Colonic mucosa (tissue), 4 donors: ENCODE data around the gene HYKK. TPM values are rescaled to one million over a fixed set of nuclear protein-coding genes. Genes with fewer than 3 reads are reported as not detected.
"Not testable (repeated sequence)": the region's sequence is repeated elsewhere in the genome, so short reads cannot be mapped to it uniquely, and the experiment has no call there.

ENCODE experiments used
- DNase-seq: peaks from one replicate; pipeline ENCODE4 v3.0.0-alpha.2; 2020
- H3K27ac ChIP-seq: fragments of 200-600 bp; one replicate; pipeline ENCODE4 v1.8.0; 2021
- H3K27me3 ChIP-seq: fragments of 200-600 bp; one replicate; pipeline ENCODE4 v1.8.0; 2021
- H3K36me3 ChIP-seq: fragments of 200-600 bp; one replicate; pipeline ENCODE4 v1.8.0; 2021
- H3K4me1 ChIP-seq: fragments of 200-600 bp; one replicate; pipeline ENCODE4 v1.8.0; 2021; ENCODE audit warnings: mild to moderate bottlenecking
- H3K4me3 ChIP-seq: fragments of 200-600 bp; one replicate; pipeline ENCODE4 v1.8.0; 2021
- H3K9ac ChIP-seq, 2 donors: one replicate each; pipeline ENCODE4 v1.7.0; 2013; ENCODE audit warnings: control low read depth in 2 of 2, low read depth in 2 of 2, low read length in 2 of 2
- H3K9me3 ChIP-seq: fragments of 200-600 bp; one replicate; pipeline ENCODE4 v1.8.0; 2021
- intact Hi-C: fragments of 100-400 bp; cut with DNase I; formaldehyde crosslinking; loops from one replicate; pipeline ENCODE4 v1.14.1; 2022
- total RNA-seq, 2 donors: library from RNA; stranded (reverse); fragmentation: NEBNext Ultra II Directional in 1 of 2; extraction: Animal tissue kit (Norgen Biotek cat#: 25700) in 1 of 2; gene quantifications; one replicate each; pipeline ENCODE4 v1.2.1, GENCODE V29; 2021
- TF ChIP-seq, protein P1 (sequence below): fragments of 200-600 bp; IDR thresholded peaks from one replicate; pipeline ENCODE4 v1.8.0; 2022; ENCODE audit warnings: antibody characterized with exemption, mild to moderate bottlenecking
- donor health status: healthy.
- donor health status: DM: no; HTN: no; CAD: no.
- donor health status: DM: no; HTN: no; CAD: no.

The HYKK gene
- total RNA-seq, 2 donors from 2014 or later = 7.2 to 7.6 TPM

DNA sequence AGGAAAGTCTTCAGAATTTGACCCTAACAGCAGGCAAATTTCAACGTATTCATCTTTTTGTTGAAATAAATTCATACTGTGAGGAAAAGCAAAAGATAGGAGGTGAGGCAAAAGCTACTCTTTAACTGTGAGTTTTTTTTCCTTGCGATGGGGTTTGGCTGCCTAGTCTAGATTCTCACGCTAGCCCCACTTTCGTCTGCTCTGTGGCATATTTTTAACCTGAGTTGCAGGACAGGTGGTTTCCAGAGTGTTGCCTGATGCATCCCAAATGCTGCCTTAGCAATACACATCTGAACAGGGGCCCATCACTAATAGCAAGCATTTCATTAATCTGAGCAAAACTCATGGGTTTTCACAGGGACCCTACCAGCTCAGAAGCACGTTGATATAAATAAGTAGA is 44.5 kb downstream of the HYKK start:
- no peaks in the 10 kb centered on the region for H3K4me1 ChIP-seq
- no peak overlapping the region for H3K9ac ChIP-seq
- intact Hi-C loops = no loop called here
- TF ChIP-seq, protein P1, sequence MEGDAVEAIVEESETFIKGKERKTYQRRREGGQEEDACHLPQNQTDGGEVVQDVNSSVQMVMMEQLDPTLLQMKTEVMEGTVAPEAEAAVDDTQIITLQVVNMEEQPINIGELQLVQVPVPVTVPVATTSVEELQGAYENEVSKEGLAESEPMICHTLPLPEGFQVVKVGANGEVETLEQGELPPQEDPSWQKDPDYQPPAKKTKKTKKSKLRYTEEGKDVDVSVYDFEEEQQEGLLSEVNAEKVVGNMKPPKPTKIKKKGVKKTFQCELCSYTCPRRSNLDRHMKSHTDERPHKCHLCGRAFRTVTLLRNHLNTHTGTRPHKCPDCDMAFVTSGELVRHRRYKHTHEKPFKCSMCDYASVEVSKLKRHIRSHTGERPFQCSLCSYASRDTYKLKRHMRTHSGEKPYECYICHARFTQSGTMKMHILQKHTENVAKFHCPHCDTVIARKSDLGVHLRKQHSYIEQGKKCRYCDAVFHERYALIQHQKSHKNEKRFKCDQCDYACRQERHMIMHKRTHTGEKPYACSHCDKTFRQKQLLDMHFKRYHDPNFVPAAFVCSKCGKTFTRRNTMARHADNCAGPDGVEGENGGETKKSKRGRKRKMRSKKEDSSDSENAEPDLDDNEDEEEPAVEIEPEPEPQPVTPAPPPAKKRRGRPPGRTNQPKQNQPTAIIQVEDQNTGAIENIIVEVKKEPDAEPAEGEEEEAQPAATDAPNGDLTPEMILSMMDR = no peak
- no peak for DNase-seq
- peaks cover 8% of the 10 kb centered on the region for H3K36me3 ChIP-seq
- no peak overlapping the region for H3K27ac ChIP-seq
- no peaks in the 10 kb centered on the region for H3K9me3 ChIP-seq
- no peaks in the 10 kb centered on the region for H3K27me3 ChIP-seq
- H3K4me3 ChIP-seq = no peak overlapping the region

DNA sequence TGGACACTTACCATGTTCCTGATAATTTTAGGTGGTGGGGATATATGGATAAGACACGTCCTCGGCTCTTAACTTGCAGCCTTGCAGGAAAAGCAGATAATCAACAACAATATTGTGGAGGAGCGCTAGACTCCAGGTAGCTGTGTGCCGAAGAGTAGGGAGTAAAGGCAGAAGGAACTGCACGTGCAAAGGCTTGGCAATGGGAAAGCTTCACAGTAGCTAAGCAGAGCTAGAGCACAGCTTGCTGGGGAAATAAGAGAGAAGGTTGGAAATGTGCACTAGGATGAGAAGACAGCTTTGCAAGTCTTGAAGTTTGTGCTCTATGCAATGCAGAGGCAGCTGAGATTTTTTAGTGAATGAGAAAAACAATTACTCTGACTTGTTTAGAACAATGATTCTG is 45.2 kb downstream of the HYKK start:
- TF ChIP-seq, protein P1 = no peak
- Histone ChIP-seq H3K9ac (no peak overlapping the region), H3K9me3 (no peaks in the 10 kb centered on the region), H3K27ac (no peak overlapping the region), H3K4me1 (no peaks in the 10 kb centered on the region), H3K27me3 (no peaks in the 10 kb centered on the region), H3K36me3 (peaks cover 1% of the 10 kb centered on the region), H3K4me3 (no peak overlapping the region)
- no peak for DNase-seq
- intact Hi-C loops = no loop called here

- intact Hi-C loops, H3K4me3 ChIP-seq, H3K9me3 ChIP-seq, H3K36me3 ChIP-seq, DNase-seq, H3K4me1 ChIP-seq, H3K9ac ChIP-seq, H3K27ac ChIP-seq, H3K27me3 ChIP-seq: not testable (repeated sequence)
These were observed 52.8 kb downstream of the HYKK start for GRCh38 chr15:78560201-78560600.

GRCh38 chr15:78561490-78561889 is 54.1 kb downstream of the HYKK start:
- no peaks in the 10 kb centered on the region for H3K4me1 ChIP-seq
- no peaks in the 10 kb centered on the region for H3K27me3 ChIP-seq
- TF ChIP-seq, protein P1 = no peak
- DNase-seq = no peak
- no peaks in the 10 kb centered on the region for H3K36me3 ChIP-seq
- no peak overlapping the region for H3K4me3 ChIP-seq
- no peak overlapping the region for H3K9ac ChIP-seq
- intact Hi-C loops = no loop called here
- H3K27ac ChIP-seq = no peak overlapping the region
- no peaks in the 10 kb centered on the region for H3K9me3 ChIP-seq

- no peak for DNase-seq
- Histone ChIP-seq H3K27ac (no peak overlapping the region), H3K36me3 (no peaks in the 10 kb centered on the region), H3K4me3 (no peak overlapping the region), H3K4me1 (no peaks in the 10 kb centered on the region), H3K27me3 (no peaks in the 10 kb centered on the region), H3K9ac (no peak overlapping the region), H3K9me3 (no peaks in the 10 kb centered on the region)
- TF ChIP-seq, protein P1 = no peak
- intact Hi-C loops = no loop called here
These were observed 55.7 kb downstream of the HYKK start for GRCh38 chr15:78563092-78563491.

- intact Hi-C loops = no loop called here
- peak overlapping the region in 1 of 2 donors; percentile 19 for H3K9ac ChIP-seq
- no peaks in the 10 kb centered on the region for H3K4me1 ChIP-seq
- H3K27me3 ChIP-seq = no peaks in the 10 kb centered on the region
- peak; percentile 21 for DNase-seq
- TF ChIP-seq, protein P1 = no peak
- no peak overlapping the region for H3K4me3 ChIP-seq
- no peak overlapping the region for H3K27ac ChIP-seq
- no peaks in the 10 kb centered on the region for H3K36me3 ChIP-seq
- H3K9me3 ChIP-seq = no peaks in the 10 kb centered on the region
These were observed 57.3 kb downstream of the HYKK start for GRCh38 chr15:78564743-78565096.
